Measurements from ENCODE around the gene VPS4B. TPM values are rescaled to one million over a fixed set of nuclear protein-coding genes. Genes with fewer than 3 reads are reported as not detected.

Gene VPS4B
- total RNA-seq, 1 experiment from 2014 or later = 60.2 TPM

DNA sequence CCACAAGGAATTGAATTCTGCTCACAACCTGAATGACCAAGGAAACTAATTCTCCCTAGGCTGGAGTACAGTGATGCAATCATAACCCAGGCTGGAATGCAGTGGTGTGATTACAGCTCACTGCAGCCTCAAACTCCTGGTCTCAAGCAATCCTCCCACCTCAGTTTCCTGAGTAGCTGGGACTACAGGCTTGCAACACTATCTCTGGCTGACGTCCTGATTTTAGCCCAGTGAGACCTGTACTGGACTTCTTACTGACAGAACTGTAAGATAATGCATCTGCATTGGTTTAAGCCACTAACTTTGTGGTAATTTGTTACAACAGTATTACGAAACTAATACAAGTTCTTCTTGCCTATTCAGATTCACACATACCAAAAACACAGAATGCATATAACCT is 45.7 kb downstream of the VPS4B start:
- Mint-ChIP-seq H3K4me3 (no peak overlapping the region), H3K36me3 (ENCODE audit: insufficient read depth in 1 of 3, low read depth in 3 of 3) (peaks cover 0 to 5% (median 4%) of the 10 kb centered on the region in 3 experiments; a peak in 1 of 7 replicates), H3K9me3 (peaks cover 6 to 8% of the 10 kb centered on the region in 2 experiments; a peak in 4 of 5 replicates), H3K4me1 (no peaks in the 10 kb centered on the region), H3K27me3 (ENCODE audit: low read depth) (no peaks in the 10 kb centered on the region), H3K27ac (no peak overlapping the region)
- Histone ChIP-seq H3K4ac (ENCODE audit: low read depth, low read length) (no peak overlapping the region), H4K91ac (ENCODE audit: insufficient read length, low read depth, low read length) (no peak overlapping the region), H3K23ac (ENCODE audit: insufficient read length, low read depth, low read length) (no peak overlapping the region), H4K8ac (replicated peaks; ENCODE audit: insufficient read length, low read depth, low read length) (no peak overlapping the region), H3K27me3 (ENCODE audit: insufficient read depth, low read length) (no peaks in the 10 kb centered on the region), H2BK120ac (ENCODE audit: low read depth, low read length, poor library complexity, severe bottlenecking) (no peak overlapping the region), H3K23me2 (ENCODE audit: insufficient read length, low read depth, low read length, poor library complexity, severe bottlenecking) (no peaks in the 10 kb centered on the region), H2BK5ac (ENCODE audit: insufficient read length, low read length) (no peak overlapping the region), H3K56ac (ENCODE audit: insufficient read length, low read depth, low read length) (no peak overlapping the region), H2AK5ac (ENCODE audit: insufficient read length, low read length) (no peak overlapping the region), H3K79me2 (ENCODE audit: insufficient read depth, low read length) (no peaks in the 10 kb centered on the region), H2BK12ac (ENCODE audit: insufficient read length, low read depth, low read length) (no peak overlapping the region), H3T11ph (ENCODE audit: low read length) (no peak overlapping the region), H3K9me3 (ENCODE audit: control insufficient read depth, low read depth, low read length) (no peaks in the 10 kb centered on the region), H3K79me1 (ENCODE audit: insufficient read depth, low read depth, low read length, poor library complexity, severe bottlenecking) (no peaks in the 10 kb centered on the region), H3K4me1 (ENCODE audit: insufficient read depth, low read length) (no peaks in the 10 kb centered on the region), H3K4me2 (ENCODE audit: insufficient read depth, insufficient read length, low read length) (no peak overlapping the region), H2AFZ (ENCODE audit: low read length) (no peak overlapping the region), H4K20me1 (ENCODE audit: control insufficient read depth, insufficient read depth, insufficient read length) (no peaks in the 10 kb centered on the region), H3K18ac (ENCODE audit: insufficient read length, low read depth, low read length) (no peak overlapping the region), H2BK20ac (ENCODE audit: low read depth, low read length, poor library complexity, severe bottlenecking) (no peak overlapping the region), H3K9ac (ENCODE audit: extremely low read depth, insufficient read length, low read length) (no peak overlapping the region), H3K14ac (ENCODE audit: insufficient read depth, low read length) (no peak overlapping the region), H4K5ac (ENCODE audit: insufficient read length, low read depth, low read length) (no peak overlapping the region), H2BK15ac (ENCODE audit: low read depth, low read length) (no peak overlapping the region), H3K27ac (ENCODE audit: insufficient read length, low read depth, low read length) (no peak overlapping the region)
- DNase-seq = no peak
- no CpG with 5 or more reads among the region's 2 CpGs for WGBS (ENCODE audit: extremely low coverage, insufficient read length, low lambda C conversion rate)
- TF ChIP-seq, protein P1, sequence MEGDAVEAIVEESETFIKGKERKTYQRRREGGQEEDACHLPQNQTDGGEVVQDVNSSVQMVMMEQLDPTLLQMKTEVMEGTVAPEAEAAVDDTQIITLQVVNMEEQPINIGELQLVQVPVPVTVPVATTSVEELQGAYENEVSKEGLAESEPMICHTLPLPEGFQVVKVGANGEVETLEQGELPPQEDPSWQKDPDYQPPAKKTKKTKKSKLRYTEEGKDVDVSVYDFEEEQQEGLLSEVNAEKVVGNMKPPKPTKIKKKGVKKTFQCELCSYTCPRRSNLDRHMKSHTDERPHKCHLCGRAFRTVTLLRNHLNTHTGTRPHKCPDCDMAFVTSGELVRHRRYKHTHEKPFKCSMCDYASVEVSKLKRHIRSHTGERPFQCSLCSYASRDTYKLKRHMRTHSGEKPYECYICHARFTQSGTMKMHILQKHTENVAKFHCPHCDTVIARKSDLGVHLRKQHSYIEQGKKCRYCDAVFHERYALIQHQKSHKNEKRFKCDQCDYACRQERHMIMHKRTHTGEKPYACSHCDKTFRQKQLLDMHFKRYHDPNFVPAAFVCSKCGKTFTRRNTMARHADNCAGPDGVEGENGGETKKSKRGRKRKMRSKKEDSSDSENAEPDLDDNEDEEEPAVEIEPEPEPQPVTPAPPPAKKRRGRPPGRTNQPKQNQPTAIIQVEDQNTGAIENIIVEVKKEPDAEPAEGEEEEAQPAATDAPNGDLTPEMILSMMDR (conservative IDR thresholded peaks at IDR 0.05) = no peak

All from H9 (cell line).